ENCODE results near the gene SURF4. TPM values are rescaled to one million over a fixed set of nuclear protein-coding genes. Genes with fewer than 3 reads are reported as not detected.

Gene SURF4
- total and polyA plus RNA-seq, 2 donors (not counting 3 experiments of a cell fraction or from before 2014, with no cell fraction given) = 216 to 358 TPM

DNA sequence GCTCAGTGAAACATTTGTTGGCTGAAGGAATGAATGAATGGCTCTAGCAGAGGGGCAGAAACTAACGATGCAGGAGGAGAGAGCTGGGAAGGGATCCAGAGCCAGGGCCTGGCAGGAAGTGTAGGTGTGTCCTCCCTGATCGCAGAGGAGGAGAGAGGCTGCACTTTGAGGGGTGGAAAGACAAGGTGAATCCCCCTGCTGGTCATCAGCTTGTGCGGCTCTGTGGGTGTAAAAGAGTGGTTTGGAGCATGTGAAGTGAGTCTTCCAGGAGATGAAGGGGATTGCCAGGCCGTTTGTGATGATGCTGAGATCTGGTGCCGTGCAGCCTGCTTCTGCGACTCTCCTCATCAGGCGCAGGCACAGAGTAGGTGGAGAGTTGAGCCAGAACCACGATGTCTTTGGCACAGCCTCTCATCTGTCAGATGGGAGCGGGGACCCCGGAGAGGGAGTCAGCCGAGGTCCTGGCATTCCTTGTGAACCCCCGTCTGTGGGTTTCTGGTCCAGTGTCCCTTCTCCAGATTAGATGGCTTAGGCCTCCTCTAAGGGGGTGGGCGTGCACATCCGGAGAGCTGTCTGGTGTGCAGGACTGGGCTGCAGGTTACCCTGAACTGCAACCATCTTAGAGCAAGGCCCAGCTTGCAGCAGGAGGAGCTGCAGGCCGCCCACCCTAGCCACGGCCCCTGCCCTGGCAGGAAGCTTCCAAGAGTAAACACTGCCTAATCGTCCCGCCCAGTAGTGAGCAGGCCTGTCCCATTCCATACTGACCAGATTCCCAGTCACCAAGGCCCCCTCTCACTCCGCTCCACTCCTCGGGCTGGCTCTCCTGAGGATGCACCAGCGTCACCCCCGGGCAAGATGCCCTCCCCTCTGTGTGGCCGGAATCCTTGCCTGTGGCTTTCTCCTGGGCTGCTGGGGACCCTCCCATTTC, 46.0 kb upstream of the SURF4 start, which contains the start of gene ADAMTS13:
TSS of gene ADAMTS13 (plus strand) at position 753 of the 928 bp plus-strand sequence. CDS start at position 830, 77 bp downstream.
- Histone ChIP-seq H3K9me1 (replicated peaks; ENCODE audit: control insufficient read depth, extremely low read depth, insufficient read depth, low read length) (no peaks in the 10 kb centered on the region), H3K4me2 (ENCODE audit: insufficient read depth, low read length) (no peak within 1 kb of the TSS), H3K36me3 (ENCODE audit: control insufficient read depth in 2 of 2, extremely low read depth in 1 of 2, insufficient read depth in 2 of 2, low read length in 2 of 2) (no peaks in the 10 kb centered on the region), H2AFZ (ENCODE audit: low read depth, low read length) (no peak within 1 kb of the TSS), H3K9ac (replicated peaks; ENCODE audit: extremely low read depth, insufficient read depth, low read length) (no peak within 1 kb of the TSS), H3K4me3 (replicated peaks in 1 of 3; ENCODE audit: insufficient read depth in 1 of 3, low read depth in 1 of 3, low read length in 3 of 3) (no peak within 1 kb of the TSS), H3K27me3 (ENCODE audit: control insufficient read depth in 2 of 2, insufficient read depth in 2 of 2, low read length in 2 of 2) (peaks cover 0 to 1% of the 10 kb centered on the region in 2 experiments), H3K79me2 (ENCODE audit: control insufficient read depth, insufficient read depth, low read length) (peaks cover 9% of the 10 kb centered on the region), H3K9me3 (replicated peaks; ENCODE audit: control insufficient read depth, insufficient read depth, low read length) (no peaks in the 10 kb centered on the region), H3K27ac (ENCODE audit: insufficient read depth, low read depth, low read length) (no peak within 1 kb of the TSS), H3K4me1 (ENCODE audit: control insufficient read depth, extremely low read depth, insufficient read depth, low read length) (peaks cover 3% of the 10 kb centered on the region), H4K20me1 (replicated peaks; ENCODE audit: control insufficient read depth, extremely low read depth, insufficient read depth, low read length) (no peaks in the 10 kb centered on the region)
- no TSS peak for BruUV-seq (replicated peaks)
- no peak for TF ChIP-seq POLR2AphosphoS5 (IDR thresholded peaks at IDR 0.05; ENCODE audit: insufficient read depth, low read depth, low read length)
- TF ChIP-seq, protein P1, sequence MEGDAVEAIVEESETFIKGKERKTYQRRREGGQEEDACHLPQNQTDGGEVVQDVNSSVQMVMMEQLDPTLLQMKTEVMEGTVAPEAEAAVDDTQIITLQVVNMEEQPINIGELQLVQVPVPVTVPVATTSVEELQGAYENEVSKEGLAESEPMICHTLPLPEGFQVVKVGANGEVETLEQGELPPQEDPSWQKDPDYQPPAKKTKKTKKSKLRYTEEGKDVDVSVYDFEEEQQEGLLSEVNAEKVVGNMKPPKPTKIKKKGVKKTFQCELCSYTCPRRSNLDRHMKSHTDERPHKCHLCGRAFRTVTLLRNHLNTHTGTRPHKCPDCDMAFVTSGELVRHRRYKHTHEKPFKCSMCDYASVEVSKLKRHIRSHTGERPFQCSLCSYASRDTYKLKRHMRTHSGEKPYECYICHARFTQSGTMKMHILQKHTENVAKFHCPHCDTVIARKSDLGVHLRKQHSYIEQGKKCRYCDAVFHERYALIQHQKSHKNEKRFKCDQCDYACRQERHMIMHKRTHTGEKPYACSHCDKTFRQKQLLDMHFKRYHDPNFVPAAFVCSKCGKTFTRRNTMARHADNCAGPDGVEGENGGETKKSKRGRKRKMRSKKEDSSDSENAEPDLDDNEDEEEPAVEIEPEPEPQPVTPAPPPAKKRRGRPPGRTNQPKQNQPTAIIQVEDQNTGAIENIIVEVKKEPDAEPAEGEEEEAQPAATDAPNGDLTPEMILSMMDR (IDR thresholded peaks at IDR 0.05; ENCODE audit: extremely low read depth in 1 of 2, insufficient read depth in 1 of 2, low read depth in 1 of 2, low read length in 2 of 2) = no peak
- no peak for TF ChIP-seq POLR2A (IDR thresholded peaks at IDR 0.05; ENCODE audit: low read depth, low read length)
- no peak for TF ChIP-seq GATA2 (IDR thresholded peaks at IDR 0.05; ENCODE audit: insufficient read depth, insufficient read length, low read depth, low read length)
- TF ChIP-seq FOS (IDR thresholded peaks at IDR 0.05; ENCODE audit: borderline replicate concordance, insufficient read depth, low read length) = no peak
- TF ChIP-seq MYC (IDR thresholded peaks at IDR 0.05; ENCODE audit: low read depth, low read length) = no peak
- TF ChIP-seq MAX (IDR thresholded peaks at IDR 0.05; ENCODE audit: insufficient read depth, insufficient read length) = no peak
- no peak for TF ChIP-seq EZH2 (IDR thresholded peaks at IDR 0.05; ENCODE audit: borderline replicate concordance, low read depth, low read length, severe bottlenecking)
- no peak for TF ChIP-seq JUN (IDR thresholded peaks at IDR 0.05; ENCODE audit: borderline replicate concordance, insufficient read depth, insufficient read length, low read depth)
- intact Hi-C loops (cut with micrococcal nuclease) = no loop called here
- ChIA-PET POLR2A (no interaction called here), CTCF (interaction anchor here (1.0 kb wide), 1 partner anchor 9 kb away, joined by 3 read pairs; no protein-coding TSS in a partner anchor)
- DNase-seq (ENCODE audit: low read depth, low spot score) (no peak), FAIRE-seq (no peak)
- dilution Hi-C loops (cut with MboI; ENCODE audit: extremely low pct_ligation_motif_present, low sequenced_read_pairs) = no loop called here

All from endothelial cell of umbilical vein (primary cell).